Activated gamma-delta T cell (primary cell): Measurements from ENCODE around the gene ERVV-1.
"Not testable (repeated sequence)": the region's sequence is repeated elsewhere in the genome, so short reads cannot be mapped to it uniquely, and the experiment has no call there.

Experiments
- DNase-seq: peaks from one replicate; lab custom pipeline; 2025; lab: John Stamatoyannopoulos, UW
- total RNA-seq, 2 donors: gene quantifications; one replicate each; lab custom pipeline; 2026; lab: John Stamatoyannopoulos, UW

Gene ERVV-1, protein sequence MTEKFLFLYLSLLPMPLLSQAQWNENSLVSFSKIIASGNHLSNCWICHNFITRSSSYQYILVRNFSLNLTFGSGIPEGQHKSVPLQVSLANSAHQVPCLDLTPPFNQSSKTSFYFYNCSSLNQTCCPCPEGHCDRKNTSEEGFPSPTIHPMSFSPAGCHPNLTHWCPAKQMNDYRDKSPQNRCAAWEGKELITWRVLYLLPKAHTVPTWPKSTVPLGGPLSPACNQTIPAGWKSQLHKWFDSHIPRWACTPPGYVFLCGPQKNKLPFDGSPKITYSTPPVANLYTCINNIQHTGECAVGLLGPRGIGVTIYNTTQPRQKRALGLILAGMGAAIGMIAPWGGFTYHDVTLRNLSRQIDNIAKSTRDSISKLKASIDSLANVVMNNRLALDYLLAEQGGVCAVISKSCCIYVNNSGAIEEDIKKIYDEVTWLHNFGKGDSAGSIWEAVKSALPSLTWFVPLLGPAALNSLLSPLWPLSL
- 0 to 0.26 reads per million in 2 donors for total RNA-seq

- DNase-seq, result no peak
Observed at GRCh38 chr19:53013621-53014020, at the start of gene ERVV-1. ERVV-1 (plus strand) TSS chr19:53013921; CDS start chr19:53014091, 170 bp downstream.

GRCh38 chr19:52967772-52968171 is 45.9 kb upstream of the ERVV-1 start:
- DNase-seq, result no peak

DNA sequence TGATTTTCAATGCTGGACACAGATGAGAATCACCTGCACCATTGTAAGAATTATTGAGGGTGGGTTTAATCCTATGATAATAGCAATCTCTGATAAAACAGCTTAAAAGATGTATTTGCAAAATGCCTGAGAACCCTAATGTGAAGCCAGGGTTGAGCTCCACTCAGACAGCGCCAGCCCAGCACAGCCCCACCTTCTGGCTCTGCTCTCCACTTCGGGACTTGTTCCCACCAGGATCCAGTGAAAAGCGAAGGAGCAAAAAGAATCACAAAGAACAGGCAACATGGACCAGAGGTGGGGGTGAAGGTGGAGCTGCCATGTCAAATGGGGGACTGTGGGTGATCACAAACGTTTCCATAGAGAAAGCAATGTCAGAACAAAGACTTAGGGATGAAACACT is 32.4 kb upstream of the ERVV-1 start:
- no peak for DNase-seq

DNA sequence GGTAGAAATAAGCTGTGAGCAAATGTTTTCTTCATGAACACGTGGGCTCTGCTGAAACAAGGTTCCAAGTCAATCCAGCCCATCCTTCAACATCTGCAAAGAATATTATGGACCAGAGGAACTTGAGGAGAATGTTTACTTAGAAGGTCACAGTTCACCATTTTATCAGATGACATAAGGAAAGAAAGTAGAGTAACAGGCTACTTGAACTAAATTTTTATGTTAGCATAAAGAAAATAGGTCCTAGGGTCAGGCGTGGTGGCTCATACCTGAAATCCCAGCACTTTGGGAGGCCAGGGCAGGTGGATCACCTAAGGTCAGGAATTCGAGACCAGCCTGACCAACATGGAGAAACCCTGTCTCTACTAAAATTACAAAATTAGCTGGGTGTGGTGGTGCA is 30.6 kb upstream of the ERVV-1 start:
- not testable (repeated sequence) for DNase-seq

DNA sequence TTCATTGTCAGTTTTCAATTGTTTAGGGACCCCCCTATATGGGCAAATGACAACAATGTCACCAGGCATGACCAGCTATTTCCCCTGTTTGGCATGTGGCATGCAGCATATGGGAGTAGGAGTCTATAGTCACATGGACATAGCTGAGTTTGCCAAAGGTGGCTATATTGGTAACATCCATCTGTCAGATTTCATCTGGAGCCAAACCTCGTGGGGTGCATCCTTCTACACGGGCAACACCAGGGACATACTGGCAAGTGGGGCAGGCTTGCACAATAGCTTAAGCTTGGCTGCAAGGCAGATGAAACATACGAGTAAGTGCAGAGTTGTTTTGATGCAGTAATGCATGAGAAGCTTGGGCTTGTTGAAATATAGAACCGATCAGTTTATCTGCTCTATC is 26.5 kb upstream of the ERVV-1 start:
- DNase-seq, result no peak

- no peak for DNase-seq
Observed at GRCh38 chr19:52988506-52988905, 25.2 kb upstream of the ERVV-1 start.

DNA sequence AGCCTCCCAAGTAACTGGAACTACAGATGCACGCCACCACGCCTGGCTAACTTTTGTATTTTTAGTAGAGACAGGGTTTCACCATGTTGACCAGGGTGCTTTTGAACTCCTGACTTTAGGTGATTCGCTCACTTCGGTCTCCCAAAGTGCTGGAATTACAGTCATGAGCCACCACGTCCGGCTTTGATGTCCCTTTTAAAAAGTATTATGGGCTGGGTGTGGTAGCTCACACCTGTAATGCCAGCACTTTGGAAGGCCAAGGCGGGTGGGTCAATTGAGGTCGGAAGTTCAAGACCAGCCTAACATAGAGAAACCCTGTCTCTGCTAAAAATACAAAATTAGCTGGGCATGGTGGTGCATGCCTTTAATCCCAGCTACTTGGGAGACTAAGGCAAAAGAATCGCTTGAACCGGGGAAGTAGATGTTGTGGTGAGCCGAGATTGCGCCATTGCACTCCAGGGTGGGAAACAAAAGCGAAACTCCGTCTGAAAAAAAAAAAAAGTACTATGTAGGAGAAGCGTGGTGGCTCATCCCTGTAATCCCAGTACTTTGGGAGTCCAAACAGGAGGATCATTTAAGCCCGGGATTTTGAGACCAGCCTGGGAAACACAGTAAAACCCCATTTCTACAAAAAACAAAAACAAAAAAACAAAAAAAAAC is 22.8 kb upstream of the ERVV-1 start:
- no peak for DNase-seq

- no peak for DNase-seq
Observed at GRCh38 chr19:52991484-52991883, 22.2 kb upstream of the ERVV-1 start.

DNA sequence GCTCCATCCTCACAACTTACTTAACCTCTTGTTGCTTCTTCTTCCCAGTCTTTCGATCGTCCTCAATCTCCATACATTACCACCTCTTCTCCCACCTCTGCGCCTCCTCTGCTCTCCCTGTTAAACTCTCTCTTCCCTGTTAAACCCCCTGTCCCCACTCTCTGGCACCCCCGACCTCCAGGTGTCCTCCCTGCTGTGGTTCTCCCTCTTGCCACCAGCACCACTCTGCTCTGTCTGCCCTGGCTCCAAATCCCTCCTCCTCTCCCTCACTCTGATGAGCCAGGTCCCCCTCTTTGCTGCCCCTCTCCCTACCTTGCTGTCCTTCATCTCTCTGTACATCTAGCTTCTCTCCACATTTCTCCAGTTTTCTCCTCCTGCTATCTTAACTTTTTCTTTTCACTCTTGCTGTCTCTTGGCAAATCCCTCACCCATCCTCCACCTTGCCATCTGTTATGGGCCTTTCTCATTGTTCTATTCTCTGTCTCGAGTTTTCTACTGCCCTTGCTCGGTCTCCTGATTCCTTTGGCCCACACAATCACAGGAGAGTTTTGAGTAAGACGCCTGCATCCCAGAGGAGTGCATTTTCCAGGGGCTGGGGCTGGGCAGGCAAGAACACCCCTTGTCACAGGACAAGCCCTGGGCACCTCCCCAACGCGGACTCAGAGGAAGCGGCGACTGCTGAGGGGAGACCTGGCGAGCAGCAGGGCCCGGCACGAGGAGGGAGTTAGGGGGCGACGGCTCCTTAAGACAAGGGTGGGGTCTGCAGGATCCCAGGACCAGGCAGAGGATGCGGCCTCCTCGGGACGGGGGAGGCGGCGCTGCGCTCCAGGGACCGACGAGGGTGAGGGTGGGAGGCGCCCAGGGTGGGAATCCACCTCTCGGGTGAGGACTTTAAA is 21.4 kb upstream of the ERVV-1 start:
- DNase-seq, result no peak

DNA sequence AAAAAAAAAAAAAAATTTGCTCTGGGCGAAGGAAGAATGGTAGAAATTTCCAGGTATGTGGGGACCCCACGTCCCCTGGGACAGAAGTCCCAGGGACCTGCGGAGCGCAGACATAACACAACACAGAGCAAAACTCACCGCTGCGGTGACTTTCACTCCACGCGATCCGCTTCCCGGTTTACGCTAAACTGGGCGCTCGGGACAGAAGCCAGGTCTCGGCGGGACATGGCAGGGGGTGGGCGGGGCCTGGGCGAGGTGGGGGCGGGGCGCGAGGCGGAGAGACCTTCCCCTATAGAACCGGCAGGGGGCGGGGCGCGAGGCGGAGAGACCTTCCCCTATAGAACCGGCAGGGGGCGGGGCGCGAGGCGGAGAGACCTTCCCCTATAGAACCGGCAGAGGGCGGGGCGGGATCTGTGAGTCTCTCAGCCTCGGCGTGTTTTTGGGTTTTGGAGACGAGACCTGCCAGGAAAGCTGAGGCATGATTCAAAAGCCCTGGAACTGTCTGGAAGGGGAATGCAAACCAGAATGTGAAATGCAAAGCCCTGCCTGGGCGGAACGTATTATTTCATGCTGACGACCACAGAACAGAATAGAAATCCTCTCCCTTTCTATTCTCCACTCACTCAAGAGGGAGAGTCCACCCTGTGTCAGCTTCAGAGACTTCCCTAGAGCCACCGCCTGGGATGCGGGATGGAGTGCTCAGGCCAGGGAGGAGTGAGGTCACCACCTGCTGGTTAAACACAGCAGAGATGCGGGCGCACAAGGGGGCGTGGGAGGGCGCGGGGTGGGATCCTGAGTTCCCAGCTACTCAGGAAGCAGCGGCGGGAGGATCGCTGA is 20.2 kb upstream of the ERVV-1 start:
- peak; percentile 59 for DNase-seq

DNA sequence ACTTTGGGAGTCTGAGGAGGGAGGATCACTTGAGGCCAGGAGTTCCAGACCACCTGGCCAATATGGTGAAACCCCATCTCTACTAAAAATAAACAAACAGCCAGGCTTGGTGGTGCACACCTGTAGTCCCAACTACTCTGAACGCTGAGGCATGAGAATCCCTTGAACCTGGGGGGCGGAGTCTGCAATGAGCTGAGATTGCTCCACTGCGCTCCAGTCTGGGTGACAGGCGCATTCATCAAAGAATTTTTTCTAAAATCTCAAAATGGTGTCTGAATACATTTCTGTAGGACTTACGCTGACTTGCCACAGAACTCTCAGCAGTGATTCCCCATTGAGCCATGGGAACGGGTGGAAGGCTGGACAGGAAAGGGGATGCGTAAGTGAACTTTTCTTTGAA is 18.0 kb upstream of the ERVV-1 start:
- DNase-seq, result no peak

GRCh38 chr19:52997975-52998374 is 15.7 kb upstream of the ERVV-1 start:
- DNase-seq, result no peak

DNA sequence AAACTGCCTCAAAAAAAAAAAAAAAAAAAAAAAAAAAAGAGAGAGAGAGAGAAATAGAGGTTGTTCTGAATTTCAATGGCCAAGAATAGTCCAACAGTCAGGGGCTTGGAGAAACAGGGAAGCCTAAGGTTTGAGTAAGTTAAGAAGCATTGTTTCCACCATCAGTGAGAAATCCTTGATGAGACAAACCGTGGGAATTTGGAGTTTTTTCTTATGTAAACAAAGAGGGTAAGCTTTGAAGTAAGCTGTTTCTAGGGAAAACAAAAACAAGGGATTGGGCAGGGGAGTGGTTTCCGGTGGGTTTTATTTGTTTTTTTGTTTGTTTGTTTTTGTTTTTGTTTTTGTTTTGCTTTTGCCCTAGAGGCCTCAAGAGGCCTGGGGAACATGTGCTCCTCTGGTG is 11.2 kb upstream of the ERVV-1 start:
- DNase-seq, result no peak

- DNase-seq, result no peak
Observed at GRCh38 chr19:53004242-53004641, 9.5 kb upstream of the ERVV-1 start.

GRCh38 chr19:53007200-53007599 is 6.5 kb upstream of the ERVV-1 start:
- no peak for DNase-seq

DNA sequence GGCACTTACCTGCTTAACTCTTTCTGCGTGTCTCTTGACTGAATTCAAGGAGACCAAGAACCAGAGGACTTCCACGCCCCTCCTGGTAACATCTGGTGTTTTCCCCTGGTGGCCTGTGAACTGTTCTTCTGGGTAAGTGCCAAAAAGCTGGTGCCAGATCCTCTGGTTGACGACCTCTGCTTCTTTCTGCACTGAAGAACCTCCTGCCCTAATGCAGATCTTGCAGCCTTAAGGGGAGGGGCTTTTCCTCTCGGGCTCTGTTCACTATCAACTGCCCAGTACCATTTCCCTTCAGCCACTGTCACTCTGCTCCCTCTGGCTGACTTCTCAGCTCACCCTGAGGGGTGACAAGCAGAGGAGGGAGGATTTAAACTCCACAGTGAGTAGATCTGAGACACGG is 6.1 kb upstream of the ERVV-1 start:
- no peak for DNase-seq

DNA sequence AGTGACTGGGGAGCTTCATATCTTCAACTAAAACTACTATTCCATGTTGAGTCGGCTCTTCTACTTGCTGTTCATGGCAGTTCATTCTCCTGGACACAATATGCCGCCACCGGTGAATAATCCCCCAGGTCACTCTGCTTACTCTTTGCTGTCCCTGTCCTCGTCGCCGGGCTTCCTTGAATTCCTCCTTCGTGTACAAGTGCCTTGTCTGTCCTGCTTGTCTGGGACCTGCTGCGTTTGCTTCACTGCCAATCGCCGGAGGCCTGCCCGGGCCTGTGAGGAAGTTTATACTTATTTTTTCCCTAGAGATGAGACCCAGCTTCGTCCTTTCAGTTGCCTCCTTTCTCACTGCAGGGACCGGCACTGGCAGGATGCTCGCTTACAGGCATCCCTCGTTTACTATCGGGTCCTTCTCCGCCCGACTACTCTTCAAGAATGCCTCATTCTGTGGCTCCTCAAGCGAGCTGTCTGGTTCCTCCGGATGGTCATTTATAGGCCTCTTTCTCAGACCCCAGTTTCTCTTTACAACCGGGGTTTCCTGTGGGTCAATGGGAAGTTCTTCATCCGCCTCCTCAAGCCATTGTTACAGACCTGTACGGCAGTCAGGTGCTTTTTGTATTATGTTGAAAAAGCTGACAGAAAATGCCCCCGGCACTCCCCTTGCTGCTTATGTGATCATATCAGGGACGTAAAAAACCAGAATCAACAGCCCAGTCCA is 5.5 kb upstream of the ERVV-1 start:
- DNase-seq, result no peak

GRCh38 chr19:53010494-53010893 is 3.2 kb upstream of the ERVV-1 start:
- DNase-seq, result no peak

DNA sequence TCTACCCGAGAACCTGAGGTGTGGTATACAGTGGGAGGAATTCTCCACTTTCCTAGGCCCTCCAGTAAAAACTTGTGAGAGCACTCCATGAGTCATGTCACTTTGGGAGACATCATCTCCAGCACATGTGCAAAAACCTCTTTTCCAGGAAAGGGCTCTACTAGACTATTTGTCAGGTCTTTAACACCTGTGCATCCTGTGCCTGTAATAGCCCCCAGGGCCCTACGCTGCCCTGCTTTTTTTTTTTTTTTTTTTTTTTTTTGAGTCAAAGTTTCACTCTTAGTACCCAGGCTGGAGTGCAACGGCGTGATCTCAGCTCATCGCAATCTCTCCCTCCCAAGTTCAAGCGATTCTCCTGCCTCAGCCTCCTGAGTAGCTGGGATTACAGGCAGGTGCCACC is 1.7 kb upstream of the ERVV-1 start:
- DNase-seq, result no peak

DNA sequence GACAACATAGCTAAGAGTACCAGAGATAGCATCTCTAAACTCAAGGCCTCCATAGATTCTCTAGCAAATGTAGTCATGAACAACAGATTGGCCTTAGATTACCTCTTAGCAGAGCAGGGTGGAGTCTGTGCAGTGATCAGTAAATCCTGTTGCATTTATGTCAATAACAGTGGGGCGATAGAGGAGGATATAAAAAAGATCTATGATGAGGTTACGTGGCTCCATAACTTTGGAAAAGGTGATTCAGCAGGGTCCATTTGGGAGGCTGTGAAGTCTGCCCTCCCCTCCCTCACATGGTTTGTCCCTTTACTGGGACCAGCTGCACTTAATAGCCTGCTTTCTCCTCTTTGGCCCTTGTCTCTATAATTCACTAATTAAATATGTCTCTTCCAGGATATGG is 1.4 kb downstream of the ERVV-1 start:
- no peak for DNase-seq

DNA sequence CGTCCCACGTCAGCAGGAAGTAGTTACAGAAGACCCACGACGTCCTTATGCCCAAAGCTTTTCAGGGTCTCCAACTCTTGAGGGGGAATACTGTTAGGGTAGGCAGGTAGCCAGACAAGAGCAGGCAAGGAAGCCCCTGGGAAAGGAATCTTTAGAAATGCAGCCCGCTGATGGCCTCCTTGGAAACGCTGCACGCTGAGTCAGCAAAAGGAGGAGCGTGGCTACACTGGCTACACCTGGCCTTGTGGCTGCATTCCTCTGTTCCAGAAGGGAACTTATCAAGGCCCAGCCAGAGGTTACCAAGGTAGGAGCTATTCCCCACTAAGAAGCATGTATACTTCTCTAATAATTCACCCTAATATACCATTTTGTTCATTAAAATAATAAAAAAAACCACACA is 2.0 kb downstream of the ERVV-1 start:
- no peak for DNase-seq
